Germinal center (tissue), 1 donor: Measurements from ENCODE around the gene NF1.
"Not testable (repeated sequence)": the region's sequence is repeated elsewhere in the genome, so short reads cannot be mapped to it uniquely, and the experiment has no call there.

Source experiments
- DNase-seq: peaks from one replicate; pipeline ENCODE4 v3.0.0; 2012; ENCODE audit warnings: mixed read lengths, low spot score

The NF1 gene

DNA sequence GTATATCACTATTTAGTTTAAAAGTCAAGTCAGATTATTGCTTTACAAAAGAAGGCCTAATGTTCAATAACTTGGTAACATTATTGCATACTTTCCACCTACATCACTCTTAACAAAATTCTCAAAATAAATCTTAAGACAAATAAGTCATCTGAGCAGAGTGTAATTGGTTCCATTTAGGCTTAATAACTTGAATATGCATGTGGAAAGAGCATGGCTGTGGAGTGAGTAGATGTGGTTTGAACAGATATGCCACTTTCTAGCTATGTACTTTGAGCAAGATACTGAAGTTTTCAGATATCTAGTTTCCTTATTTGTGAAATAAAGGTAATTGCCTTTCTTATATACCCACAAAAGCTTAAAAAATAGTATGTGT lies 233.4 kb downstream of the NF1 start:
- no peak for DNase-seq

DNA sequence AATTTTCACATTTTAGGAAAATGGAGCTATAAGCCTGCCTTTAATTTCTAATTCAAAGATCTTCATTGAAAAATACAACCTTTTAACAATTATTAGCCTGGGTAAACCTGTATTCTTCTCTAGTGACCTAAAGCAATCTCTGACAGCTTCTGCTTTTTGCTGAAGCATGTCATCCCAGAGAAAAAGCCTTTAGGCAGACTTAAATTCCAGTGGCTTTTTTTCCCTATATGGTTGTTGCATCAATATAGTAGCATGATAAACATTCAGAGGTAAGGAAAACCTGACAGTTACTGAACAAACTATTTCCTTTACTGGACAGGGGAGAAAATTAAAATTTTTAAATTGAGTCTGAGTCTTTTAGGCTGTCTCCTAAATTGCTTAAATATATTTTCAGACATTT lies 234.4 kb downstream of the NF1 start:
- DNase-seq: no peak

DNA sequence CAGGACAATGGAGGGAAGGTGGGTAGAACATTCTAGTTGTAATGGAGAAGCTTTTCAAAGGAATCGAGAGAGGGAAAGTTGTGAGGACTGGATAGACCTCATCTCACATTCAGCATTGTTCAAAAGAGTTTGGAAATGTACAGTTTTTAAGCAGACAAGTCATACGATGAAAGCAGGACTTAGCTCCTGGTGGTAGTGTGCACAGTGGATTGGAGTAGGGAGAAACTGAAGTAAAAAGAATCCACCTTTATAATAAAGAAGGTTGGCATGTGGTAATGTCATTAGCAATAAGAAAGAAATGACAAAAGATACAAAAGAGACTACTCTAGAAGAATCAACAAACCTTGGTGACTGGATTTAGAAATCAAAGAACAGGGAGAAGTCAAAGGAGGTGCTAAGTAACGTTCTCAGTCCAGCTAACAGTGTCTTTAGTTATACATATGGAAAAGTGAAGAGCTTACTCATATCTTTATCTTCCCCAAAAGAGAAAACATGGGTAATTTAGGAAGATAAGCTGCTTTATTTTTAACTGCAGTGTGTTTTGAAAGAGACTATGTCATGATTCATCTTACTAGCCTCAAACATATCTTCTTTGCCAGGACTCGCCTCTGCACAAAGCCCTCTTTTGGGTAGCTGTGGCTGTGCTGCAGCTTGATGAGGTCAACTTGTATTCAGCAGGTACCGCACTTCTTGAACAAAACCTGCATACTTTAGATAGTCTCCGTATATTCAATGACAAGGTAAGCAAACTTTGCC lies 245.3 kb downstream of the NF1 start:
- no peak for DNase-seq

DNA sequence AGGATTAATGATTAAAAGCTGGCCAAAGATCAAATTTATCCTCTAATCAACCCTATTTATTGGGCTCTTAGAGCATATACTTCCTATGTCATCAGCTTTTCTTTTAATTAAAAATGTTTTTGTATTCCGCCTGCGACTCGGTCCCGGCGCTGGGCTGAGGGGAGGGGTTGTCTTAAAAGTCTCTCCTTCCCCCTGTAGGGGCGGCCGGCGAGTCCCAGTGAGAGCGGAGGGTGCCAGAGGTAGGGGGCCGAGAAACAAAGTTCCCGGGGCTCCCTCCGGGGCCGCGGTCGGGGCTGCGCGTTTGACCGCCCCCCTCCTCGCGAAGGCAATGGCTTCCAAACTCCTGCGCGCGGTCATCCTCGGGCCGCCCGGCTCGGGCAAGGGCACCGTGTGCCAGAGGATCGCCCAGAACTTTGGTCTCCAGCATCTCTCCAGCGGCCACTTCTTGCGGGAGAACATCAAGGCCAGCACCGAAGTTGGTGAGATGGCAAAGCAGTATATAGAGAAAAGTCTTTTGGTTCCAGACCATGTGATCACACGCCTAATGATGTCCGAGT lies 250.5 kb downstream of the NF1 start:
- DNase-seq: not testable (repeated sequence)

DNA sequence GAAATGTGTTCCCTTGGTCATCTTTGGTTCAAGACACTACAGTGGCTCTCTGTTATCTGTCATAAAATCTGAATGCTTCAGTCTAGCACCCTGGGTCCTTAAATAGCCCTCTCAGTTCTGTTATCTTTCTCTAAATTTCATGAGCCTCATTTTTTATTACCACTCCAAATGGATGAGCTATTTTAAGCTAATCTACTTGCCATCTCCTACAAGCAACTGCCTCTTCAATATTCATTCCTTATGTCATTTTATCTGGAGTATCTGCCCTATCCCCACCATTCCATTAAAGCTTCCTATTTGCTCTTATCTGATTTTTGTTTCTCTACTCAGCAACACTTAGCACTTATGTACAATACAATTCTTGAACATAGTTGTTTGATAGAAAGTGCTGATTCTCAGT lies 254.7 kb downstream of the NF1 start:
- DNase-seq: no peak

DNA sequence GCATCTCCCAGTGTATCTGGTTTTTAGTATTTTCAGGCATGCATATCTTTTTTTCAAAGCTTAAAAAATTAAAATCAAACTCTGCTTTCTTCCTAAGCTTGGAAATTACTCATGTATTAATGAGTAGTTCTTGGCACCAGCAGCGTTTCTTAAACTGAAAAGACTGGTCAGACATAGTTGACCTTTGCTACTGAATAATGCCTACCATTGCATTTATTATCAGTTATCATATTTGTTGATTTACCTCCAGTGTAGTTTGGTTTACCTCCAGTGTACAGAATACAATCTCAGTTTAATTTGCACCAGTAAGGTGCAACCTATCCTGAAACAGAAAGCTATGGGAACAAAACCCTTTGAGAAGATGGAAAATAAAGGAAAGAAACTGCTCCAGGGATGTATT lies 261.2 kb downstream of the NF1 start:
- no peak for DNase-seq

DNA sequence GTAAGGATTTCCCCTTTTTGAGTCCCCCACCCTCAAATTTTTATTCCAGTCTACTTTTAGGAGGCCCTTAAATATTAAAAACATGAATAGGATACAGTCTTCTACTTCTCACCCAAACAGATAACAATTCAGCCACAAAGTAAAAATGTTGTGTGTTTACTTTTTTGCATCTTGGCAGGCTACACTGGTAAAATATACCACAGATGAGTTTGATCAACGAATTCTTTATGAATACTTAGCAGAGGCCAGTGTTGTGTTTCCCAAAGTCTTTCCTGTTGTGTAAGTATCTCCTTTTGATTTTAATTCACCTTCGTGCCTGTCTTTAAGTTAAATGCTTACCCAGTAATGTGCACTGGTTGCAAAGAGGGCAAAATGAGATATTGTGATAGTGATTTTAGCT lies 262.3 kb downstream of the NF1 start:
- DNase-seq: no peak

DNA sequence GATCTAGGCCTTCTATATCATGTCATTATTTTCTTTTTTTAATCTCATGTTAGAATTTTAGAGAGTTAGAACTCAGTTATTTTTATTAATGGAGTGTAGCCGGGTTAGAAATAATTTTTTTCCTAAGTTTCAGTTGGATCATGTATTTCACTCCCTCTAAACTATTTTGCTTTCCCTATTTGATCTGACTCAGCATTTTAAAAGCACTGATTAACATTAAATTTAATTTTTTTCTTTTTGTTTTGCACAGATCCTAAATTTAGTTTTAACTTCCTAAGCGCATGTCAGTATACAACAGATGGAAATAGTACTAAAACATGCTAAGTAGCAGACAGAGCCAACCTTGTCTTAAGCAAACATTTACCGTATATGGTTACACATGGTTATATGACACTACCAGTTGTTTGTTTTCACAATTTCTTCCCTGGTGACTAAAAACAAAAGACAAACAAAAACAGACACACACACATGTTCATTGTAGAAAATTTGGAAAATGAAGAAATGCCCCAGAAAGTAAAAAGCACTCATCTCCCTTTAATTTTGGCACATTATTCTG lies 263.1 kb downstream of the NF1 start:
- DNase-seq: no peak

DNA sequence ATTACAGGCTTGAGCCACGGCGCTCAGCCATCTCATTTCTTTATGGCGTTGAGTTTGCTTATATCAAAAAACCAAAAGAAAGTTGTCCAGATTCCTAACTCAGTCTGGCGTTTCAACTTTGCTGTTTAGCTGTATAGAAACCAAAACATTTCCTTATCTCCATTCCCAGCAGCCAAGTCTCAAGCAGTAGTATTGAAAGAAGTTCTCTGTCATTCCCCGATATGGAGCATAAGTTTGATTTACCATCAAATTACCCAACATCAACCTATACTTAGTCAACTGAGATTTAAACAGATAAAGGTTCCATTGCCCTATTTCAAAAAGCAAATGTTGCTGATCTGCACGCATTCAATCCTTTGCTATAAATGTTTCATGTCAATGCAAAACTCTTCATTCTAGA lies 269.2 kb downstream of the NF1 start:
- no peak for DNase-seq

DNA sequence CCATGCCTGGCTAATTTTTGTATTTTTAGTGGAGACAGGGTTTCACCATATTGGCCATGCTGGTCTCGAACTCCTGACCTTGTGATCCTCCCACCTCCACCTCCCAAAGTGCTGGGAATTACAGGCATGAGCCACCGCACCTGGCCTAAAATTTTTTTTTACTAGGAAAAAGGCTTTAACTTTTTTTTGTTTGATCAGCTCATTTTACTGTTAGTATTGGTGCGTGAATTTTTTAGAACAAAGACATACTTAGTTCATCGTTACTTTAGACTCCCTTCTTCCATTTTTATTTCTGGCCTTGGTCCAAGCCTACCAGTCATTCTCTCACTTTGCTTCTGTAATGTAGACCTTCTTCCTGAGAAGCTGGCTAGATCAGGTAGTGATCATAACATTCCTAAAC lies 271.3 kb downstream of the NF1 start:
- DNase-seq: no peak

DNA sequence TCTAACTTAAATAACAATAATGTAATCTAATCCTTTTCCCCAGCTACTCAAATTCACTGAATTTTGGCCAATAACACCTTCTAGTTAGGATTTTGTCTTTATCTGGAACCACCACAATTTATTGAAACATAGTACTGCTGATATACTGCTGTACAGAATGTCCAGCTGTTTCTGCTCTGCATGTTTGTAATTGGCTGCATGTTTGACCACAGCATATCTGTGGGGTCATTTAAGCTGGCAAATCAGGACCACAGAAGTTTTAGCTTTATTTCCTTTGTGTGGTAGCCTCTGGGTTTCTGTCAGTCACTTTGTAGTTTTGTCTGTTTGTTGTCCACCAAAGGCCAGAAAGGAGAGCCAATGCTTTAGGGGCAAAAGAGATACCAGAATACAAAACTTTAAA lies 274.5 kb downstream of the NF1 start:
- DNase-seq: no peak

DNA sequence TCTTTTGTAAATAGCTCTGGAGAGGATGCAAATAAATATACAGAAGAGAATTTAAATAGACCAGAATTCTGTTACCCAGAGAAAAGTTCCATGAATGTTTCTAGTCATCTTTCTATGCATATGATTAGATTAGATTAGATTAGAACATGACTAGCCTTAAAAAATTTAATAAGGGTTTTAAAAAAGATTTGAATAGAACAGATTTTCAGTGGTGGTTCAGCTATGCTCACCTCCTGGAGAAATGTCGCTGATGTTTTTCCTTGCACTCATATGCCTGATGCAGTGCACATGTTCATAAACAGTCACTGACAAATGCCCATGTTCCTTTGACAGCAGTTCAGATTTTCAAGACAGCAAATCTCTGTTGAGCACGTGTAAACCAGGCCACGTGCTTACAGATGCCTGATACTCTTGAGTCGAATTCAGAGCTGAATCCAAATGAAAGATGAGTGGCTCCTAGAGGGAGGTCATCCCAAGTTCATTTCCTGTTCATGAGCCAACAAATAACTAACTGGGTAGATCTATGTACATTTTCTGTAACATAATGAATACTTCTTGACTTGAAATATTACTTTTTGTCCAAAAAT lies 276.8 kb downstream of the NF1 start:
- DNase-seq: no peak

DNA sequence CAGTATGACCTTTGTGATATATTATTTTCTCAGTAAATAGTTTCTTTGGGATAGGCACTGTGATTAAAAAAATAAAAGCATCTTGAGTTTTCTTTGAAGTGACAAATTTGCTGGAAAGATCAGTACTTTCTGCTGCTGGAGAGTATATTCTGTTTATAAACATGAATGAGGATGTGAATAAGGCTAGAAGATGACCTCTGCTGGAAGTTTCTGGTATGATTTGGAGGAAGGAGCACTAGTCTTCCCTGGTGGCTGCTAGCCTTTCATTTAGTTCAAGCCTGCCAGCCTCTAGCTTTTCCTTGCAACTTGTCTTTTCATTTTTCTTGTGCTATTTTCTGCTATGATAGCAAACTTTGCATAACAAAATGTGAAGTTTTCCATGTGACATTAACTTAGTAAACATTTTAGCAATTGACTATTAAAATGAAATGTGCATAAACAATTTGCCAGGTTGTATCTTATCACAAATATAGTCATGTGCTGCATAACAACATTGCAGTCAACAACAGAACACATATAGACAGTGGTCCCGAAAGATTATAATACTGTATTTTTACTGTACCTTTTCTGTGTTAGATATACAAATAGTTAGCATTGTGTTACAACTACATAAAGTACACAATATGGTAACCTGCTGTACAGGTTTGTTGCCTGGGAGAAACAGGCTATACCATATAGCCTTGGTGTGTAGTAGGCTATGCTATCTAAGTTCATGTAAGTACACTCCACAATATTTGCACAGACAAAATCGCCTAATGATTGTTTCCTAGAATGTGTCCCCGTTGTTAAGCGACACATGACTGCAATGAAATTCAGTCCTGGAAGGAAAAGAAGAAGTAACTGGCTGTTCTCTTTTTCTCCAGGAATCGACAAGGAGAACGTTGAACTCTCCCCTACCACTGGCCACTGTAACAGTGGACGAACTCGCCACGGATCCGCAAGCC lies 278.6 kb downstream of the NF1 start:
- DNase-seq: peak; percentile 45

DNA sequence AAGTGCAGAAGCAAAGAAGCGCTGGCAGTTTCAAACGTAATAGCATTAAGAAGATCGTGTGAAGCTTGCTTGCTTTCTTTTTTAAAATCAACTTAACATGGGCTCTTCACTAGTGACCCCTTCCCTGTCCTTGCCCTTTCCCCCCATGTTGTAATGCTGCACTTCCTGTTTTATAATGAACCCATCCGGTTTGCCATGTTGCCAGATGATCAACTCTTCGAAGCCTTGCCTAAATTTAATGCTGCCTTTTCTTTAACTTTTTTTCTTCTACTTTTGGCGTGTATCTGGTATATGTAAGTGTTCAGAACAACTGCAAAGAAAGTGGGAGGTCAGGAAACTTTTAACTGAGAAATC lies 279.3 kb downstream of the NF1 start:
- no peak for DNase-seq

DNA sequence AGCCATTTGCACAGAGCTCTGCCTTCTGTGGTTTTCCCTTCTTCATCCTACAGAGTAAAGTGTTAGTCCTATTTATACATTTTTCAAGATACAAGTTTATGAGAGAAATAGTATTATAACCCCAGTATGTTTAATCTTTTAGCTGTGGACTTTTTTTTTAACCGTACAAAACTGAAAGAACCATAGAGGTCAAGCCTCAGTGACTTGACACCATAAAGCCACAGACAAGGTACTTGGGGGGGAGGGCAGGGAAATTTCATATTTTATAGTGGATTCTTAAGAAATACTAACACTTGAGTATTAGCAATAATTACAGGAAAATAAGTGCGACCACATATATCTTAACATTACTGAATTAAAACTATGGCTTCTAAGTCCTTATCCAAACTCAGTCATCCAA lies 279.7 kb downstream of the NF1 start:
- DNase-seq: no peak

DNA sequence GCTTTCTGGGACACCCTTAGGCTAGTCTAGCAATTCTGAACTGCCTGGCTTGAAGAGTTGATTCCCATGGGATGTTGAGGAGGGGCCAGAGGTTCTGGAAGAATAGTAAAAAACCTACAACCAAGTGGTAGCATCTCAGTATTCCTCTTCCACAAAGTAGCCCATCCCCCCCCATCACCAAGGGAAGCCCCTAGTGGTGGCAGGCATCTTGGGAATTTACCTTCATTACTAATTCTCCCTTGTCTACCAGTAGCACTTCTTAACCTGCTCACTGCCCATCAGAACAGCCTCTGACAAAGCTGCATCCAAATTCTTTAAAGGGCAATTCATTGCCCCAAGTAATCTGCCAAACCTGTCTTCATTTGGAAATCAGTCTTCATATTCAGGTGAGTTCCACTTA lies 283.9 kb downstream of the NF1 start:
- DNase-seq: no peak

DNA sequence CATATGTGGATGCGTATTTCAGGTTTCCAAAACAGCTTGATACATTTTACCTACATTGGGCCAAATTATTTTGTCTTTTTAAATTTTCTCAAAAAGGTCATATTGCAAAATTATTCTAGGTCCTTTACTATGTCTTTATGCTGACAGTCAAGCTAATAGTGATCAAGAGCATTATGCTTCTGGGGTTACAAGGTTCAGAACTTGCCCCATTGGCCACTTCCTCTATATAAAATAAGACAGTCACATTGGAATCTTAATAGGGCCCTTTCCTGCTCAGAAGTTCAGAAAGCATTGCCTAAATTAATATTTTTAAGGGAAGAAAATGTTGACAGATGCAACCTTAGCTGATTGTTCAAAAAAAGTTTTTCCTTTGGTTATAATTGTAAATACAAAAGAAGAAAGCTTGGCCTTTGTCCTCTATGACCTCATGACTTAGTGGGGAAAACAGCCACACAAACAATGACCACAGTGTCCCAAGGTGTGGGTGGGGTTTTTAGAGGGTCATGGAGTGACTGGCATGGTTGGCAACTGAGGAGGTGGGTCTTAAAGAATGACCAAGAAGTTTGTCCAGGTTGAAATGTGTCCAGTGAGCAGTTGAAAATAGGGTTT lies 284.9 kb downstream of the NF1 start:
- DNase-seq: no peak

DNA sequence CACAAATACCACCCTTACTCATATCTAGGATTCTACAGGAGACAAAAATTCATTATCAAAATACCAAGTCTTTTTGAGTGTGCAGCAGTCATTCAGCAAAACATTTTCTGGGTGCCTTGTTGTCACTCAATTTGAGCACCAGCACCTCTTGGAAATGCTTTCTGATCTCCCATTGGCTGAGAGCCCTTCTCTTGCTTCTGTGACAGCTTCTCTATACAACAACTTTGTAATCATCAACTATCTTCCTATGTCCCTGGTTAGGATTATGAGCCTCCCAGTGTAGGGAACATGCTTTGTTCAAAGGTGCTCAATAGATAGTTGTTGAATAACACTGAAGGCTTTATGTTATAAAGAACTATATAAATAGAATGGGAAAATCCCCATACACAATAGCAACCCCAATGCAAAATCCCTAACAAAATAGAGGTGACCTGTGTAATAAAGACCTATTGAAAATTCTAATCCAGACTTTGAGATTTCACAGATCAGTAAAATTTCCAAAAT lies 286.4 kb downstream of the NF1 start:
- no peak for DNase-seq

DNA sequence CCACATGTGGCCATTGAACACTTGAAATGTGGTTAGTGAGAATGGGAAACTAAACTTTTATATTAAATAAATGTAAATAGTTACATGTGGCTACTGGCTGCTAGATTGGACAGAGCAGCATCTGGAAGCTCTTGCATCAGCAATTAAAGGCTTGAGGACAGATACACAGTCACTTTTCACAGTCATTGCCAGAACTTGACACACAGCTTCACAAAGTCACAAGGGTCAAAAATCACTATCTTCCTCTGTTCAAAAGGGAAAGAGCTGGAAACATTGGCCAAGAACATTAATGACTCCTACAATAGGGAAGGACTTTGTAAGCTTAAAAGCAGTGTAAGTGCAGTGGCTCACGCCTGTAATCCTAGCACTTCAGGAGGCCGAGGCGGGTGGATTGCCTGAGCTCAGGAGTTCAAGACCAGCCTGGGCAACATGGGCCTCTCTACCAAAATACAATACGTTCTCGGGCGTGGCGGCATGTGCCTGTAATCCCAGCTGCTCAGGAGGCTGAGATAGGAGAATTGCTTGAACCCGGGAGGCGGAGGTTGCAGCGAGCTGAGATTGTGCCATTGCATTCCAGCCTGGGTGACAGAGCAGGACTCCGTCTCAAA lies 288.0 kb downstream of the NF1 start:
- not testable (repeated sequence) for DNase-seq

DNA sequence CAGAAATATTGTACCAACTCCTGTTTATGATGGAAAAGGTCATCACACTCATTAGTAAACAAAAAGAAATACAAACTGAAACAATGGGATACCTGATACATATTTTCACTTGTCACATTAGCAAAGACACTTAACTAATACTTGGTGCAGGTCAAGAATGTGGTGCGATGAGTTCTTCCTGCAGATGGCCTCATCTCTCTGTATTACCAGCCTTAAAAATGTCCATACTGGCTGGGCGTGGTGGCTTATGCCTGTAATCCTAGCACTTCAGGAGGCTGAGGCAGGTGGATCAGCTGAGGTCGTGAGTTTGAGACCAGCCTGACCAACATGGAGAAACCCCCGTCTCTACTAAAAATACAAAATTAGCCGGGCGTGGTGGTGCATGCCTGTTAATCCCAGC lies 288.7 kb downstream of the NF1 start:
- not testable (repeated sequence) for DNase-seq
